Astrocyte (in vitro differentiated cells and primary cell): ENCODE results near the gene SLC35F6. TPM values are rescaled to one million over a fixed set of nuclear protein-coding genes. Genes with fewer than 3 reads are reported as not detected.

Experiments
- DNase-seq: peaks from one replicate; pipeline ENCODE4 v3.0.0-alpha.2; 2010; ENCODE audit warnings: low read depth
- FAIRE-seq: peaks from 2 replicates; lab custom pipeline; 2011; peaks lifted over from hg19 to GRCh38; lab: Jason Lieb, UNC
- H2AFZ ChIP-seq: 2 replicates; pipeline ENCODE4 v1.6.0; 2012; ENCODE audit warnings: low read depth, low read length, inconsistent platforms
- H3K27ac ChIP-seq: 2 replicates; pipeline ENCODE4 v1.5.1; 2011; ENCODE audit warnings: low read depth, low read length, inconsistent platforms
- H3K27me3 ChIP-seq: 2 replicates; pipeline ENCODE4 v1.6.0; 2011; ENCODE audit warnings: low read length, inconsistent platforms; ENCODE audit not compliant: insufficient read depth
- H3K36me3 ChIP-seq: 2 replicates; pipeline ENCODE4 v1.5.1; 2011; ENCODE audit warnings: low read length, inconsistent platforms; ENCODE audit not compliant: insufficient read depth
- H3K4me1 ChIP-seq: 2 replicates; pipeline ENCODE4 v1.5.1; 2011; ENCODE audit warnings: low read length, inconsistent platforms; ENCODE audit not compliant: insufficient read depth
- H3K4me2 ChIP-seq: 2 replicates; pipeline ENCODE4 v1.6.0; 2012; ENCODE audit warnings: low read length, inconsistent platforms
- H3K4me3 ChIP-seq: 2 replicates; pipeline ENCODE4 v1.5.1; 2011; ENCODE audit warnings: low read depth, mild to moderate bottlenecking, low read length, inconsistent platforms; ENCODE audit not compliant: insufficient read depth
- H3K79me2 ChIP-seq: 2 replicates; pipeline ENCODE4 v1.6.0; 2012; ENCODE audit warnings: mild to moderate bottlenecking, low read length, inconsistent platforms; ENCODE audit not compliant: insufficient read depth
- H3K9ac ChIP-seq: 2 replicates; pipeline ENCODE4 v1.6.0; 2012; ENCODE audit warnings: mild to moderate bottlenecking, low read length, inconsistent platforms
- H3K9me3 ChIP-seq: 2 replicates; pipeline ENCODE4 v1.5.1; 2012; ENCODE audit warnings: low read depth, mild to moderate bottlenecking, low read length, inconsistent platforms; ENCODE audit not compliant: insufficient read depth
- H4K20me1 ChIP-seq: 2 replicates; pipeline ENCODE4 v1.6.0; 2012; ENCODE audit warnings: low read length, inconsistent platforms; ENCODE audit not compliant: insufficient read depth
- H3K27ac Mint-ChIP-seq: one replicate; pipeline ENCODE4 v1.8.0; 2021; ENCODE audit warnings: mild to moderate bottlenecking, mixed read lengths; ENCODE audit not compliant: unreplicated experiment
- H3K27me3 Mint-ChIP-seq: one replicate; pipeline ENCODE4 v1.8.0; 2021; ENCODE audit warnings: low read depth, mixed read lengths; ENCODE audit not compliant: unreplicated experiment
- H3K36me3 Mint-ChIP-seq: one replicate; pipeline ENCODE4 v1.8.0; 2021; ENCODE audit warnings: low read depth, mixed read lengths; ENCODE audit not compliant: unreplicated experiment
- H3K4me1 Mint-ChIP-seq: one replicate; pipeline ENCODE4 v1.8.0; 2021; ENCODE audit warnings: low read depth, mixed read lengths; ENCODE audit not compliant: unreplicated experiment
- H3K4me3 Mint-ChIP-seq: one replicate; pipeline ENCODE4 v1.8.0; 2021; ENCODE audit warnings: mild to moderate bottlenecking, moderate library complexity, mixed read lengths; ENCODE audit not compliant: unreplicated experiment
- H3K9me3 Mint-ChIP-seq: one replicate; pipeline ENCODE4 v1.8.0; 2021; ENCODE audit warnings: mild to moderate bottlenecking, mixed read lengths; ENCODE audit not compliant: unreplicated experiment
- CTCF ChIP-seq: IDR thresholded peaks from 2 replicates; pipeline ENCODE4 v1.5.1; 2011; ENCODE audit warnings: low read depth, mild to moderate bottlenecking, inconsistent platforms, low read length, moderate library complexity; ENCODE audit not compliant: insufficient read depth
- EZH2 ChIP-seq: IDR thresholded peaks from 2 replicates; pipeline ENCODE4 v1.6.1; 2012; ENCODE audit warnings: mild to moderate bottlenecking, low read length, inconsistent platforms; ENCODE audit not compliant: insufficient read depth
- total RNA-seq: library from RNA; stranded (reverse); gene quantifications from 2 replicates; pipeline ENCODE4 v1.2.1, GENCODE V29; 2021

The SLC35F6 gene
- total RNA-seq, 1 donor from 2014 or later: 41.9 TPM

GRCh38 chr2:26801796-26802195, 37.7 kb downstream of the SLC35F6 start:
- Histone ChIP-seq H3K36me3 (no peaks in the 10 kb centered on the region), H3K4me1 (no peaks in the 10 kb centered on the region), H3K4me3 (no peak overlapping the region), H3K79me2 (no peaks in the 10 kb centered on the region), H3K27me3 (no peaks in the 10 kb centered on the region), H3K9ac (no peak overlapping the region), H3K27ac (no peak overlapping the region), H3K4me2 (no peak overlapping the region), H2AFZ (no peak overlapping the region), H4K20me1 (no peaks in the 10 kb centered on the region), H3K9me3 (no peaks in the 10 kb centered on the region)
- H3K36me3 Mint-ChIP-seq: no peaks in the 10 kb centered on the region
- no peaks in the 10 kb centered on the region for H3K27me3 Mint-ChIP-seq
- TF ChIP-seq EZH2 (no peak), CTCF (no peak)
- FAIRE-seq (no peak), DNase-seq (no peak)
- peaks cover 5% of the 10 kb centered on the region for H3K4me1 Mint-ChIP-seq
- H3K4me3 Mint-ChIP-seq: no peak overlapping the region
- H3K9me3 Mint-ChIP-seq: no peaks in the 10 kb centered on the region
- H3K27ac Mint-ChIP-seq: no peak overlapping the region

- H3K4me2 ChIP-seq: no peak overlapping the region
- peaks cover 4% of the 10 kb centered on the region for H3K27me3 ChIP-seq
- H3K4me3 Mint-ChIP-seq: no peak overlapping the region
- no peaks in the 10 kb centered on the region for H4K20me1 ChIP-seq
- no peak overlapping the region for H3K9ac ChIP-seq
- H3K79me2 ChIP-seq: no peaks in the 10 kb centered on the region
- peak overlapping the region; percentile 92 for H3K27ac Mint-ChIP-seq
- H3K9me3 Mint-ChIP-seq: no peaks in the 10 kb centered on the region
- H3K36me3 ChIP-seq: no peaks in the 10 kb centered on the region
- no peak for TF ChIP-seq EZH2
- TF ChIP-seq CTCF: no peak
- H3K9me3 ChIP-seq: no peaks in the 10 kb centered on the region
- FAIRE-seq (no peak), DNase-seq (peak; percentile 77)
- H3K27ac ChIP-seq: peak overlapping the region; percentile 24
- no peak overlapping the region for H2AFZ ChIP-seq
- peaks cover 7% of the 10 kb centered on the region for H3K4me1 Mint-ChIP-seq
- H3K36me3 Mint-ChIP-seq: no peaks in the 10 kb centered on the region
- no peak overlapping the region for H3K4me3 ChIP-seq
- peaks cover 2% of the 10 kb centered on the region for H3K27me3 Mint-ChIP-seq
- H3K4me1 ChIP-seq: no peaks in the 10 kb centered on the region
These were observed 41.2 kb downstream of the SLC35F6 start for GRCh38 chr2:26805241-26805676.

- FAIRE-seq (no peak), DNase-seq (no peak)
- no peaks in the 10 kb centered on the region for H3K9me3 ChIP-seq
- no peak overlapping the region for H3K27ac Mint-ChIP-seq
- peaks cover 13% of the 10 kb centered on the region for H3K27me3 ChIP-seq
- H3K36me3 ChIP-seq: no peaks in the 10 kb centered on the region
- peaks cover 1% of the 10 kb centered on the region for H3K9me3 Mint-ChIP-seq
- no peak overlapping the region for H3K4me2 ChIP-seq
- no peak overlapping the region for H2AFZ ChIP-seq
- H3K4me1 Mint-ChIP-seq: peaks cover 7% of the 10 kb centered on the region
- H3K79me2 ChIP-seq: no peaks in the 10 kb centered on the region
- H4K20me1 ChIP-seq: no peaks in the 10 kb centered on the region
- H3K36me3 Mint-ChIP-seq: no peaks in the 10 kb centered on the region
- H3K27ac ChIP-seq: no peak overlapping the region
- H3K9ac ChIP-seq: no peak overlapping the region
- TF ChIP-seq CTCF (no peak), EZH2 (no peak)
- H3K27me3 Mint-ChIP-seq: peaks cover 23% of the 10 kb centered on the region
- H3K4me1 ChIP-seq: no peaks in the 10 kb centered on the region
- no peak overlapping the region for H3K4me3 Mint-ChIP-seq
- no peak overlapping the region for H3K4me3 ChIP-seq
These were observed 43.8 kb downstream of the SLC35F6 start for GRCh38 chr2:26807788-26808460.
